HG02973 (cell line): Measurements from ENCODE around the gene KDM4E.
"Not testable (repeated sequence)": the region's sequence is repeated elsewhere in the genome, so short reads cannot be mapped to it uniquely, and the experiment has no call there.

Experiments
- ATAC-seq: cut with Tn5 transposase; IDR thresholded peaks from one replicate; pipeline ENCODE4 v1.9.1; 2021; ENCODE audit warnings: moderate library complexity; ENCODE audit not compliant: unreplicated experiment

Gene KDM4E

GRCh38 chr11:95024958-95025357 is at the start of gene KDM4E:
TSS of gene KDM4E (plus strand) at chr11:95025258. CDS start at chr11:95025558, 300 bp downstream.
- ATAC-seq: no peak

GRCh38 chr11:94975599-94975998 is 49.5 kb upstream of the KDM4E start:
- ATAC-seq: no peak

- no peak for ATAC-seq
Observed at GRCh38 chr11:94987378-94987777, 37.7 kb upstream of the KDM4E start.

GRCh38 chr11:94988748-94989147 is 36.3 kb upstream of the KDM4E start:
- ATAC-seq: no peak

- ATAC-seq: no peak
Observed at GRCh38 chr11:94993400-94993943, 31.6 kb upstream of the KDM4E start.

GRCh38 chr11:94997437-94997836 is 27.6 kb upstream of the KDM4E start:
- ATAC-seq: no peak

- ATAC-seq: no peak
Observed at GRCh38 chr11:94998285-94998684, 26.8 kb upstream of the KDM4E start.

- no peak for ATAC-seq
Observed at GRCh38 chr11:95003716-95004115, 21.3 kb upstream of the KDM4E start.

GRCh38 chr11:95005642-95006041 is 19.4 kb upstream of the KDM4E start:
- no peak for ATAC-seq

GRCh38 chr11:95011376-95011775 is 13.7 kb upstream of the KDM4E start:
- ATAC-seq: no peak

GRCh38 chr11:95014184-95014821 is 10.8 kb upstream of the KDM4E start:
- ATAC-seq: no peak

GRCh38 chr11:95016139-95016538 is 8.9 kb upstream of the KDM4E start:
- ATAC-seq: no peak

GRCh38 chr11:95021468-95021867 is 3.6 kb upstream of the KDM4E start:
- not testable (repeated sequence) for ATAC-seq

- not testable (repeated sequence) for ATAC-seq
Observed at GRCh38 chr11:95025594-95025993, 536 bp downstream of the KDM4E start.

- no peak for ATAC-seq
Observed at GRCh38 chr11:95028357-95028756, 3.3 kb downstream of the KDM4E start.

GRCh38 chr11:95033051-95033450 is 8.0 kb downstream of the KDM4E start:
- no peak for ATAC-seq

GRCh38 chr11:95035316-95035715 is 10.3 kb downstream of the KDM4E start:
- ATAC-seq: no peak

- not testable (repeated sequence) for ATAC-seq
Observed at GRCh38 chr11:95037356-95038035, 12.4 kb downstream of the KDM4E start.

GRCh38 chr11:95042239-95042638 is 17.2 kb downstream of the KDM4E start:
- ATAC-seq: no peak

GRCh38 chr11:95042906-95043305 is 17.8 kb downstream of the KDM4E start:
- no peak for ATAC-seq

GRCh38 chr11:95044010-95044409 is 19.0 kb downstream of the KDM4E start:
- no peak for ATAC-seq

GRCh38 chr11:95045812-95046211 is 20.8 kb downstream of the KDM4E start:
- ATAC-seq: no peak
